GM18498 (cell line): ENCODE measurements around the gene BBS12.

Experiments used
- ATAC-seq: cut with Tn5 transposase; IDR thresholded peaks from one replicate; pipeline ENCODE4 v1.9.1; 2021; ENCODE audit warnings: mild to moderate bottlenecking, moderate library complexity; ENCODE audit not compliant: unreplicated experiment

The BBS12 gene

DNA sequence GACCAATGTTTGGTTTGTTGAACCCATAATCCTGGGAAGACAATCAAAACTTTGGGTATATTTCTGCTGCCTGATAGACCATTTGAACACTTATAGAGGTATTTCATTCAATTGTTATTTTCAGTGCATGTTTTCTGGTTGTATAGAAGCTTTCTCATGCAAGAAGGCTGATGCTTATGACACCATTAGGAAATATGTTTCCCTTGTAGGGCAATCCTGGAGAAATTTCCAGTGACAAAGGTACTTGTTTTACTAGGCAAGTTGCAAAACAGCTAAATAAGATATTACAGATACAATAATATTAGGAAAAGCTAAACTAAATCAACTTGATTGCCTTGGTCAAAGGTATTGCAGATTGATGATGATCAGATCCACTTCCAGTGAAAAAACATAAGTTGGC lies 61.3 kb downstream of the BBS12 start:
- ATAC-seq, result no peak
